OCI-LY1 (cell line): ENCODE results near the gene HAPSTR1.

Experiments
- CTCF ChIP-seq: fragments of 200-600 bp; sonication (generic), shearing (Covaris generic); IDR thresholded peaks from 2 replicates; pipeline ENCODE4 v1.5.1; 2017; ENCODE audit warnings: mild to moderate bottlenecking, antibody characterized with exemption, low read length, moderate library complexity, mixed read lengths
- EZH2 ChIP-seq: fragments of 200-600 bp; sonication (generic), shearing (Covaris generic); IDR thresholded peaks from 2 replicates; pipeline ENCODE4 v1.8.0; 2017; ENCODE audit warnings: borderline replicate concordance, mixed run types, mild to moderate bottlenecking, antibody characterized with exemption, low read length, moderate library complexity, mixed read lengths

GRCh38 chr16:9102379-9102778 lies 10.9 kb downstream of the HAPSTR1 start:
- TF ChIP-seq CTCF (no peak), EZH2 (no peak)
